CD4-positive, alpha-beta T cell treated with Interleukin-21 for 1 hour (primary cell): ENCODE results near the gene EYA2.
A peak's percentile ranks its signal among the peaks of the same experiment; 100 is the strongest.

Experiments
- DNase-seq: peaks from one replicate; pipeline ENCODE4 v3.0.0-alpha.2; 2020

EYA2 gene

GRCh38 chr20:47215653-47216397 lies 321.2 kb downstream of the EYA2 start:
- DNase-seq: no peak

DNA sequence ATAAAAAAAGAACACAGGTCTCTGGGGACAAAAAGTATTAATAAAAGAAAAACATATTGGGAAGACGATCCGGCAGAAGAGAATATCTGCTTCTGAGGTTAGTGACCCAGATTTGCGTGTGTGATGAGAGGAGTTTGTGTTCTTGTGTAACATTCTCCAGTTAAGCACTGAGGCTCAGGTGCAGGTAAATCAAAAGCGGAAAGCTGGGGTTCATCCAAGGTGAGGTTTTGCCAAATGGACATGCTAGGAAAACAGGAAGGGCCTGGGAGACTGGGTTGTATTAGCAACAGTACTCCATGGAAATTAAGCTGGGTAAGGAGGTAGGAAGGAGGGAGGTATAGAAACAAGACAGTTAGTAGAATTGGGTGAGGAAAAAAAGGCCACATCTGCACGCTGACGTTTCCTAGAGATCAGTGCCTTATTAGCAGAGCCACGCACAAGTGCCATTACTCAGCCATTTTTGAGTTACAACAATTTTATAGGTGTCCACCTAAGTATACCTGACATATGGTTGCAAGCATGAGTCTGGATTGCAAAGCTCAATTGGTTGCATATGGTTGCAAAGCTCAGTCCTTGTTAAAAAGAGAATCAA lies 322.3 kb downstream of the EYA2 start:
- DNase-seq: no peak

GRCh38 chr20:47217482-47218446 lies 323.1 kb downstream of the EYA2 start:
- no peak for DNase-seq

GRCh38 chr20:47220161-47220582 lies 325.5 kb downstream of the EYA2 start:
- peak; percentile 41 for DNase-seq

GRCh38 chr20:47221036-47221625 lies 326.5 kb downstream of the EYA2 start:
- no peak for DNase-seq

DNA sequence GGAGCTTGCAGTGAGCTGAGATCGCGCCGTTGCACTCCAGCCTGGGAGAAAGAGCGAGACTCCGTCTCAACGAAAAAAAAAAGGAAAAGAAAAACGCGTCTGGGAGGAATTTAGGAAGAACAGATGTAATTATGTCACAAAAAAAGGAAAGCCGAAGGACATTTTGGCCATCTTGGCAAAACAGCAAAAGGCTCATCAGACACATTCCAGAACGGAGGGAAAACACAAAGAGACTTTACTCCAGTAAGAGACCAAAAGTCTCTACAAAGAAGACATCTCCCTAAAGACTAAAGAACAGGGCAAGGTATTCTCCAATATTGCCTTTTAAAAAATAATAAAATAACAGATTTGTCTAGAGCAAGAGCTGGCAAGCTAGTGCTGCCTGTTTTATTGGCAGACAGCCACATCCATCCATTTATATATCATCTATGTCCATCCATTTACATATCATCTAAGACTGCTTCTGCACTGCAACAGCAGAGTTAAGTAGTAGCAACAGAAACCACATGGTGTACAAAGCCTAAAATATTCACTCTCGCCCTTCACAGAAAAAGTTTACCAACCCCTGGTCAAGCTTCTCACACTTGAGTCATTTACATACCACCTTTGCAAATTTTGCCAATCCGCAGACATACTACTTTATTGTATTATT lies 328.0 kb downstream of the EYA2 start:
- no peak for DNase-seq

DNA sequence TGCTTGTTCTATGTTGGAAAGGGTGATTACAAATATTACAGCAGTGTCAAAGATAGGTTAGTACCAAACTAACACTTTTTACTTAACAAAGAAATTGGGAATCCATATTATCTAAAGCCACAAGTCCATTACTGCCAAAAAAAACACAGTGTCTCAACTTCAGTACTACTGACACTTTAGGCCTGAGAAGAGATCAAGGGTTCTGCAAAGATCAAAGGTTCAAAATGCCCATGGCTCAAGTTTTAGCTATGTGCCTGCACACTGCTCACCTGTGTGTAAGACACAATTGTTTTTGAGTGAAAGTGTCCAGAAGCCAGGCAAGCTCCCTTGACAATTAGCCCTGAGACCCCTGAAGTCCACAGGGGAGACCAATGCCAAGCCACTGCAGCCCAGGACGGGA lies 329.3 kb downstream of the EYA2 start:
- DNase-seq: no peak

- DNase-seq: no peak
Measured at GRCh38 chr20:47224300-47224791, 329.7 kb downstream of the EYA2 start.

- no peak for DNase-seq
Measured at GRCh38 chr20:47224857-47225256, 330.2 kb downstream of the EYA2 start.

DNA sequence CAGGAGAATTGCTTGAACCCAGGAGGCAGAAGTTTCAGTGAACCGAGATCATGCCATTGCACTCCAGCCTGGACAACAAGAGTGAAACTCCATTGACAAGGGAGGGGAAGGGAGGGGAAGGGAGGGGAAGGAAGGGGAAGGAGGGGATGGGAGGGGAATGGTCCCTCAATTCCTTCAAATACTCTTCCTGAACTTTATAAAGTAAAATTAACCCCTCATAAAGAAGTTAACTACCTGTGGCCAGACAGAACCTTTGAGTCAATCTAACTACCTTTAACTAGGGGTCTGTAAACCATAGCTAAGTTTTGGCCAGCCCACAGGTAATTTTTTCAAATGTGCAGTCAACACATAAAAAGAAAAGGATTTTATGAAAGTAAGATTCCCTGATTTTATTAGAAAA lies 330.8 kb downstream of the EYA2 start:
- no peak for DNase-seq

- no peak for DNase-seq
Measured at GRCh38 chr20:47227119-47227518, 332.5 kb downstream of the EYA2 start.

- DNase-seq: no peak
Measured at GRCh38 chr20:47227576-47227975, 332.9 kb downstream of the EYA2 start.

- no peak for DNase-seq
Measured at GRCh38 chr20:47228654-47229053, 334.0 kb downstream of the EYA2 start.

- DNase-seq: no peak
Measured at GRCh38 chr20:47230811-47231256, 336.2 kb downstream of the EYA2 start.

- no peak for DNase-seq
Measured at GRCh38 chr20:47231382-47232039, 336.9 kb downstream of the EYA2 start.

DNA sequence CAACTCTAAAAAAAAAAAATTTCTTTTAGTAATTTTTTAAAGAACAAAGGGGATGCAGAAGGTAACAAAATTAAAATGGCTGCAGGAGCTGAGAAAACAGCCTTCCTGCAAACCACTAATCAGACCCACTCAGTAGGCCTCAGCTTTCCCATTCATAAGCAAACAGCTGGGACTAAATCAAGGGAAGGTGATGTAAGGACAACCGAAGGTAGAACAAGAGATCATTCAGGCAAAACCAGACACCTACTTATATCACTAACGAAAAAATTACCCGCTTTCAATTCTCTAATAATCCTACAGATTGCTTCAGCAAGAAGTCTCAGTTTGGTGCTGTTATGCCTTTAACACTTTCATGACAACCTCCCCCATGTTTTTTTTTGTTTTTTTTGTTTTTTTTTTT lies 337.9 kb downstream of the EYA2 start:
- no peak for DNase-seq

DNA sequence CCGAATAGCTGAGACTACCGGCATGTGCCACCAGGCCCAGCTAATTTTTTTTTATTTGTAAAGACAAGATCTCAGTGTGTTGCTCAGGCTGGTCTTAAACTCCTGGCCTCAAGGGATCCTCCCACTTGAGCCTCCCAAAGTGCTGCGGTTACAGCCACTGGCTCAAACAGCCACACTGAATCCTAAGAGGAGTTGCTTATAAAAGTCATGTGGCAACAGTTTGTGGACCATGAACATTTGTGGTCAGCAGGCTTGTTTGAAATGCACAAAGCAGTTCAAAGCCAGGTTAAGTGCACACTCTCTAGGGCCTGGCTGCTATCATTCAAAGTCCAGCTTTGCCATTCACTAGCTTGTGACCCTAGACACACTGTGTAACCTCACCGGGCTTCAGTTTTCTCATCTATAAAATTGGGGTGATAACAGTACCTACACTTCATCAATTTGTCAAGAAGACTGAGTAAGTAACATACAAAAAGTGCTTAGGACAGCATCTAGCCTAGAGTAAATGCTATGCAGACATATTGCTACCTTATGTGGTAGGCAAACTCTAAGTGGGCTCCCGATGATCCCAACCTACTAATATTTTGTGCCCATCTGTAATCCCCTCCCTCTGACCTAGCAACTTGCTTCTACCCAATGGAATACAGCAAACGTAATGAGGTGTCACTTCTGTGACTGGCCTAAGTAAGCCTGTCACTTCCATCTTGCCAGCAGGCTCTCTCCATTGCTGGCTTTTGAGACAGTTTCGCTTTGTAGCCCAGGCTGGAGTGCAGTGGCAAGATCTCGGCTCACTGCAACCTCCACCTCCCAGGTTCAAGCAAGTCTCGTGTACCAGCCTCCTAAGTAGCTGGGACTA lies 338.9 kb downstream of the EYA2 start:
- no peak for DNase-seq

- DNase-seq: no peak
Measured at GRCh38 chr20:47235111-47235510, 340.5 kb downstream of the EYA2 start.

- DNase-seq: no peak
Measured at GRCh38 chr20:47235853-47236638, 341.4 kb downstream of the EYA2 start.

DNA sequence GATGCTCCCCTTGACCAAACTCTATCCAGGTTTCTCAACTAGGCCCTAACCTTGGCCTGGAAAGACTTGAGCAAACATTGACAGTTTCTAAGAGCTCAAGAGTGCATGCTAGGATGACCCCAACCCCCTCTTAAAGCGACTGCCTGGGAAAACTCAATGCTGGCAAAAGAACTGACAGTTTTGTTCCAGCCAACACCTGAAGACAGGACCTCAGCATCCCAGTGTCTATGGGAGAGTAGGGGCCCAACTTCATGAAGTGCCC lies 341.9 kb downstream of the EYA2 start:
- no peak for DNase-seq
